OCI-M1 (cell line): ENCODE results near the gene BTG3.

Experiments used
- DNase-seq: peaks from one replicate; lab custom pipeline; 2025; lab: John Stamatoyannopoulos, UW

Gene BTG3

GRCh38 chr21:17585875-17586450 is 26.7 kb downstream of the BTG3 start:
- DNase-seq: peak; percentile 77

DNA sequence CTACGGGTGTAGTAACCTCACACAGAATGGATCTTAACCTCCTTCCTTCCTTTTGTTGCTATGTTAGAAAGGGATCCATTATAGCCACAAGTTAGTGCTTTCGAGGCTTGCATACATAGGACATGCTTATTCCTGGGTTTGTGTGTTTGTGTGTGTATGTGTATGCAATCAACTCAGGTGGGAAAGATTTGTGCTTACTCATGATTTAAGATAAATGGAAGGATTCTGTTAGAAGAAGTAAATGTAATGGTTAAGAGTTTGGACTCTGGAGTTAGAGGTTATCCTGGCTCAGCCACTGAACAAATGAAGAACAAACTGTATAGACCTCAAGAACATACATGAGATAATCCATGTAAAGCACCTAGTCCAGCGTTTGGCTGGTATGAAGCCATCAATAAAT is 28.8 kb downstream of the BTG3 start:
- no peak for DNase-seq

DNA sequence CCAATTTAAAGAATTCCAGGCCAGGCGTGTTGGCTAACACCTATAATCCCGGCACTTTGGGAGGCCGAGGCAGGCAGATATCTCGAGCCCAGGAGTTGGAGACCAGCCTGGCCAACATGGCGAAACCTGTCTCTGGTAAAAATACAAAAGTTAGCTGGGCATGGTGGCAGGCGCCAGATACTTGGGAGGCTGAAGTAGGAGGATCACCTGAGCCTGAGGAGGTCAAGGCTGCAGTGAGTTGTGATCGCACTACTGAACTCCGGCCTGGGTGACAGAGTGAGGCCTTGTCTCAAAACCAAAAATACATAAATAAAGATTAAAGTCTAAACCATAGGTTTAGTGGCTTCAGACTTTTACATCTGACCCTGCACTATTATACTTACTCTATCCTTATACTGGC is 32.4 kb downstream of the BTG3 start:
- DNase-seq: no peak

DNA sequence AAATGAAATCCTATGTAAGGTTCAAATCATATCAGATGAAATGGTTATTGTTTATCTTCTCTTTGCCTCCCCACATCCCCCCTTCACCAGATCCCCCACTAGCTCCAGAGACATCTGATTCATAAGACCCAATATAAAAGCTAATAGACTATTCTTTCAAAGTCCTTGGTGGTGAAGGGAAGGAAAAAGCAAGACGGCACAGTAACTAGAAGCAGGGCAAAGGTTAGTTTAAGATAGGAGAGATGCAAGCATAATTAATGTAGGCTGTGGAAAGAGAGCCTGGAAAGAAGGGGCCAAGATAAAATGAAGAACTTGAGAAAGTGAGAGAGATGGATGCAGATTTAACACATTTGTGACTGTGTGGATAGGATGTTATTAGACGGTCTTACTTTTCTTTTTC is 33.8 kb downstream of the BTG3 start:
- DNase-seq: no peak

DNA sequence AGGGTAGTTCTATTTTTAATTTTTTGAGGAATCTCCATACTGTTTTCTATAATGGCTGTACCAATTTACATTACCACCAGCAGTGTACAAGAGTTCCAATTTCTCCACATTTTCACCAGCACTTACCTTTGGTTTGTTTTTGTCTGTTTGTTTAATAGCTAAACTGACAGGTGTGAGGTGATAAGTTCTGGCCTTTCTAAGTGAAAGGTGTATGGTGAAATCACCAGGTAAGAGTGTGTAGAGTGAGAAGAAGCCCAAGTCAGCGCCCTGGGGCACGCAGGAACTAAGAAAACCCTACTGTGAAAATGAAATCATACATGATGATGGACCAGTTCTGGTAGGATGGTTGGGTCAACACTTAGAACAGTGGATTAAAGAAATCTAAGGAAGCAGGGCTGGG is 34.5 kb downstream of the BTG3 start:
- DNase-seq: no peak

- no peak for DNase-seq
Measured at GRCh38 chr21:17577701-17578100, 35.0 kb downstream of the BTG3 start.

- DNase-seq: no peak
Measured at GRCh38 chr21:17576080-17576835, 36.4 kb downstream of the BTG3 start.

DNA sequence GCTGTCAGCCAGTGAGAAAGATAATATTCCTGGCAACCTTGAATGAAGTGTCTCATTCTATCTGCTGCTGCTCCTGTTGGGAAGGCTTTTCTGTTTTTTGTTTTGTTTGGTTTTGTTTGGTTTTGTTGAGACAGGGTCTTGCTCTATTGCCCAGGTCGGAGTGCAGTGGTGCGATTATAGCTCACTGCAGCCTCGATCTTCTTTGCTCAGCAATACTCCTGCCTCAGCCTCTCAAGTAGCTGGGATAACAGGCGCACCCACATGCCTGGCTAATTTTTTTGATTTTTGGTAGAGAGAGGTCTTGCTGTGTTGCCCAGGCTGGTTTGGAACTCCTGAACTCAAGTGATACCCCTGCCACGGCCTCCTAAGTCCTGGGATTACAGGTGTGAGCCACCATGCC is 37.6 kb downstream of the BTG3 start:
- no peak for DNase-seq

DNA sequence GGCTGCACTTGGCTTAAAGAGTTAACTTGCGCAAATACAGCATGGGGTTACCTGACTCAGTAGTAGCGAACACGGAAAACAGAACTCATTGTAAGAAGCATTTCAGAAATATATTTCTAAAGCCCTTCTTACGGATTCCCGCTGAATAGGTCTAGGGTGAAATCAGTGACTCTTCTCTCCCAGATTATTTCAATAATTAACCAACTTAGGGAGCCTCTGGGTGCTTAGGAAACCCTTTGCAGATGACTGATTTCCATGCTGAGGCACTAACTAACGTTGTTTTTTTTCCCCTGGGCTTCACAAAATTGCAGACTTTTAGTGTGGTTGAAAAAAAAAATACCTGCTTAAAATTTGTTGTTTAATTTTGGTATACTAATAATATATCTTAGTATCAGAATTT is 40.3 kb downstream of the BTG3 start:
- no peak for DNase-seq

- no peak for DNase-seq
Measured at GRCh38 chr21:17570786-17571185, 41.9 kb downstream of the BTG3 start.

DNA sequence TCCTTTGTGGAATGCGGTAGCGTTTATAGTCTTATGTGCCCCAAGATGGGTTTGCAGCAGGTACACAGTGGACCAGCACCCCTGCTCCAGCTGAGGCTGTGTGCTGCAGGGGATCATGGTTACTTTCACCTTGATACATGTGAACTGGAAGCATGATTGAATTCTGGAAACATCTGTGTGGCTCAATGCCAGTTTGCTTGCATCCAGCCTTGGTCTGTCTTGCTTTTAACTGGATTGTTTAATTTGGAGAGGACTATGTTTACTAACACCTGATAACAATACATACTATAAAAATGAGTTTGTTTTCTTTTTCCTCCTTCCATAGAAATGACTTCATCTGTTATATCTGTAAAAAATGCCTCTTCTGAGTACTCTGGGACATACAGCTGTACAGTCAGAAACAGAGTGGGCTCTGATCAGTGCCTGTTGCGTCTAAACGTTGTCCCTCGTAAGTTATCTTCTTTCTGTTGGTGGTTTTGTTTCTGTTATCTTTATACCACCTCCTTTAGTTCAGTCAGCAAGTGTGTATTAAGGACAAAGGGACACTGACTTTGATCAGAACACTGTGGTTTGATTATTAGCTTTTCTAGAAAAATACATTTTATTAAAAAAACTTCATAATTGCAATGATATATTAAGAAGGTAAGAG is 52.2 kb downstream of the BTG3 start:
- DNase-seq: peak; percentile 52

GRCh38 chr21:17554679-17555465 is 57.8 kb downstream of the BTG3 start:
- DNase-seq: peak; percentile 82

DNA sequence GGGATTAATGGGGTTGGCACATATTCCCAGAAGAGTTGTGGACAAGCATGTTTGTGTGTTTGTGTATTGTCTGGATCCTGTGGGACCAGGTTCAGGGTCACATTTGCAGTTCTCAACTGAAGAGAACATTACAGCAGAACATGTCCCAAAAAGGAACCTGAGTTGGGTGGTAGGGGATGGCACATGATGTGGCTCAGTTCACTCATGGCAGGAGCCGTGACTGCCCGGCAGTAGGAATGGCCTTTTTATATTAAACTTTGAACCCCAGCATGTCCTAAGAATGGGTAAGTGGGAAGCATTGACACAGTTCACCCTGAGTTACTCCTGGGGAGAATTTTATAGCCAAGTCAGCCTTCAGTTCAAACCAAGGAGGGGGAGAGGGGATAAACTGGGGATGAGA is 58.6 kb downstream of the BTG3 start:
- no peak for DNase-seq

GRCh38 chr21:17552410-17552809 is 60.3 kb downstream of the BTG3 start:
- no peak for DNase-seq

GRCh38 chr21:17550671-17551308 is 61.9 kb downstream of the BTG3 start:
- no peak for DNase-seq

DNA sequence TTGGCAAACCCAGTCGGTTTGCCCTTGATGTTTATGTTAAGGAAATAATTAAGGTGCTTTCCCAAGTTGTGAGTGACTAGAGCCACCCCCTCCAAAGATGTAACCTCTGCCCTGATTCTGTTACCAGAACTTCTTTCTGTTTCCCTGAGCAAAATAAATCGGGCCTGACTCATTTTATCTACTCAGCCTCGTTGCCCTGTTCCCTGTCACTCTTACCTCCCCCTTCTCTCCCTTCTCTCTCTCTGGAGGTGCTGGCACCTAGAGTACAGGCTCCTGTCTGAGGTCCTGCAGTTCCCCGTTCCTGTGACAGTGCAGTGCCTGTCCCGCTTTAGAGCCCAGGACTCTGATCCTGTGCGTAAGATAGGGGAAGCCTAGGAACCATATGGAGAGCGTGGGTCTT is 64.4 kb downstream of the BTG3 start:
- no peak for DNase-seq

- no peak for DNase-seq
Measured at GRCh38 chr21:17545007-17545406, 67.7 kb downstream of the BTG3 start.
